GM12872 (cell line): ENCODE measurements around the gene USHBP1.

Experiments
- CTCF ChIP-seq: IDR thresholded peaks from 3 replicates; pipeline ENCODE4 v1.5.1; 2011; ENCODE audit warnings: low read depth, mild to moderate bottlenecking, low read length, moderate library complexity; ENCODE audit not compliant: insufficient read depth

The USHBP1 gene

GRCh38 chr19:17279436-17279835 lies 14.9 kb upstream of the USHBP1 start:
- no peak for TF ChIP-seq CTCF

GRCh38 chr19:17275441-17276175 lies 11.1 kb upstream of the USHBP1 start:
- no peak for TF ChIP-seq CTCF

GRCh38 chr19:17268754-17269153 lies 4.2 kb upstream of the USHBP1 start:
- TF ChIP-seq CTCF: no peak

GRCh38 chr19:17266975-17267788 lies 2.6 kb upstream of the USHBP1 start, which contains the start of gene BABAM1:
TSS of gene BABAM1 (plus strand) at chr19:17267443. CDS start at chr19:17268807, 1,364 bp downstream.
- TF ChIP-seq CTCF: no peak

GRCh38 chr19:17266589-17266974 lies 2.0 kb upstream of the USHBP1 start:
- TF ChIP-seq CTCF: no peak

GRCh38 chr19:17266026-17266425 lies 1.5 kb upstream of the USHBP1 start:
- no peak for TF ChIP-seq CTCF
